HepG2 (cell line): Measurements from ENCODE around the gene APLP1. TPM values are rescaled to one million over a fixed set of nuclear protein-coding genes. Genes with fewer than 3 reads are reported as not detected.

Experiments used
- ELF1 ChIP-seq: sonication (generic); formaldehyde crosslinking; IDR thresholded peaks from 2 replicates; pipeline ENCODE4 v1.4.0; 2020; ENCODE audit warnings: missing genetic modification reagents
- ESRRA ChIP-seq: sonication (generic); formaldehyde crosslinking; IDR thresholded peaks from 2 replicates; pipeline ENCODE4 v1.5.1; 2020; ENCODE audit warnings: mild to moderate bottlenecking, low read depth, missing genetic modification reagents
- FOXK2 ChIP-seq: fragments of 450-650 bp; IDR thresholded peaks from 2 replicates; pipeline ENCODE4 v1.6.1; 2016
- HNRNPLL ChIP-seq: fragments of 200-400 bp; formaldehyde crosslinking; IDR thresholded peaks from 2 replicates; pipeline ENCODE4 v1.6.1; 2017; ENCODE audit warnings: mild to moderate bottlenecking, low read depth, low read length; ENCODE audit not compliant: poor library complexity, severe bottlenecking
- IRX3 ChIP-seq: sonication (generic); formaldehyde crosslinking; IDR thresholded peaks from 2 replicates; pipeline ENCODE4 v1.8.1; 2023; ENCODE audit warnings: mild to moderate bottlenecking, low read depth, missing genetic modification reagents, borderline replicate concordance
- MAZ ChIP-seq, 2 experiments: sonication (generic) in 1 of 2; formaldehyde crosslinking in 1 of 2; IDR thresholded peaks; 2 replicates each; pipeline versions ENCODE4 v1.5.0 to v1.6.1; 2012 to 2020; ENCODE audit warnings: low read depth in 2 of 2, mild to moderate bottlenecking in 2 of 2, borderline replicate concordance in 1 of 2, improper control_type of control experiment in 1 of 2, low read length in 1 of 2, missing genetic modification reagents in 1 of 2, moderate library complexity in 1 of 2
- MBD4 ChIP-seq: IDR thresholded peaks from 2 replicates; pipeline ENCODE4 v1.6.1; 2012; ENCODE audit warnings: low read length, inconsistent platforms, borderline replicate concordance
- MEIS1 ChIP-seq: sonication (generic); formaldehyde crosslinking; IDR thresholded peaks from 2 replicates; pipeline ENCODE4 v1.9.0; 2021; ENCODE audit warnings: mild to moderate bottlenecking, missing genetic modification reagents, moderate library complexity, borderline replicate concordance
- MTA1 ChIP-seq: sonication (generic); formaldehyde crosslinking; IDR thresholded peaks from 2 replicates; pipeline ENCODE4 v1.4.0; 2020; ENCODE audit warnings: missing genetic modification reagents, mild to moderate bottlenecking, borderline replicate concordance
- MTF2 ChIP-seq: sonication (generic); formaldehyde crosslinking; IDR thresholded peaks from 2 replicates; pipeline ENCODE4 v1.5.0; 2020; ENCODE audit warnings: missing genetic modification reagents, borderline replicate concordance
- NFATC3 ChIP-seq: sonication (generic); formaldehyde crosslinking; IDR thresholded peaks from 2 replicates; pipeline ENCODE4 v1.5.1; 2020; ENCODE audit warnings: mild to moderate bottlenecking, missing genetic modification reagents
- NRL ChIP-seq: sonication (generic); formaldehyde crosslinking; IDR thresholded peaks from 2 replicates; pipeline ENCODE4 v1.5.0; 2020; ENCODE audit warnings: missing genetic modification reagents, mild to moderate bottlenecking, moderate library complexity, borderline replicate concordance
- RFXANK ChIP-seq: IDR thresholded peaks from 2 replicates; pipeline ENCODE4 v1.6.1; 2016
- SMAD9 ChIP-seq: sonication (generic); formaldehyde crosslinking; IDR thresholded peaks from 2 replicates; pipeline ENCODE4 v1.5.1; 2020; ENCODE audit warnings: mild to moderate bottlenecking, missing genetic modification reagents
- SNAPC2 ChIP-seq: sonication (generic); formaldehyde crosslinking; IDR thresholded peaks from 2 replicates; pipeline ENCODE4 v1.8.1; 2022; ENCODE audit warnings: mild to moderate bottlenecking, missing genetic modification reagents
- SNRNP70 ChIP-seq: fragments of 200-400 bp; formaldehyde crosslinking; IDR thresholded peaks from 2 replicates; pipeline ENCODE4 v1.6.1; 2017; ENCODE audit warnings: mild to moderate bottlenecking, low read depth, low read length, moderate library complexity
- ZFYVE20 ChIP-seq: sonication (generic); formaldehyde crosslinking; IDR thresholded peaks from 2 replicates; pipeline ENCODE4 v1.8.0; 2023; ENCODE audit warnings: low read depth, mild to moderate bottlenecking, moderate library complexity, missing genetic modification reagents, borderline replicate concordance
- ZKSCAN5 ChIP-seq: sonication (generic); formaldehyde crosslinking; IDR thresholded peaks from 2 replicates; pipeline ENCODE4 v1.5.1; 2020; ENCODE audit warnings: mild to moderate bottlenecking, missing genetic modification reagents
- ZNF3 ChIP-seq: IDR thresholded peaks from 2 replicates; pipeline ENCODE4 v1.7.0; 2017; ENCODE audit warnings: inconsistent platforms
- ZNF350 ChIP-seq: sonication (generic); formaldehyde crosslinking; IDR thresholded peaks from 2 replicates; pipeline ENCODE4 v1.4.0; 2020; ENCODE audit warnings: mild to moderate bottlenecking, low read depth, missing genetic modification reagents, borderline replicate concordance
- ZNF672 ChIP-seq: sonication (generic); formaldehyde crosslinking; IDR thresholded peaks from 2 replicates; pipeline ENCODE4 v1.8.1; 2022; ENCODE audit warnings: missing genetic modification reagents
- ZNF746 ChIP-seq: sonication (generic); formaldehyde crosslinking; IDR thresholded peaks from 2 replicates; pipeline ENCODE4 v1.8.0; 2022; ENCODE audit warnings: mild to moderate bottlenecking, missing genetic modification reagents
- ZNF839 ChIP-seq: sonication (generic); formaldehyde crosslinking; IDR thresholded peaks from 2 replicates; pipeline ENCODE4 v1.4.0; 2020; ENCODE audit warnings: missing genetic modification reagents, mild to moderate bottlenecking, borderline replicate concordance
- polyA plus RNA-seq, 8 experiments: library from polyadenylated mRNA; depleted of rRNA in 3 of 8; stranded (reverse) in 7 of 8; unstranded in 1 of 8; fragments of >200 nt; fragmentation: Illumina TruSeq in 4 of 8; extraction: Trizol in 4 of 8; gene quantifications; 2 replicates each; pipeline versions ENCODE4 v1.2.1 to v1.2.3, GENCODE V29; 2011 to 2016; ENCODE audit warnings: low read depth in 4 of 8, missing spikeins in 1 of 8, mixed read lengths in 1 of 8; ENCODE audit not compliant: insufficient read depth in 1 of 8
- total RNA-seq, 5 experiments: library from RNA; depleted of rRNA; stranded (reverse); fragments of >200 nt; fragmentation: Illumina TruSeq; extraction: Trizol; gene quantifications; 2 replicates each; pipeline ENCODE4 v1.2.3, GENCODE V29; 2016; ENCODE audit warnings: low read depth in 1 of 5
- TF ChIP-seq, protein P1 (sequence below): sonication (generic); formaldehyde crosslinking; IDR thresholded peaks from 2 replicates; pipeline ENCODE4 v1.4.0; 2020; ENCODE audit warnings: mild to moderate bottlenecking, missing genetic modification reagents, borderline replicate concordance
- TF ChIP-seq, protein P2 (sequence below): sonication (generic); formaldehyde crosslinking; IDR thresholded peaks from 2 replicates; pipeline ENCODE4 v1.4.0; 2020; ENCODE audit warnings: missing genetic modification reagents, low read depth, mild to moderate bottlenecking, borderline replicate concordance
- TF ChIP-seq, protein P3 (sequence below): sonication (generic); formaldehyde crosslinking; IDR thresholded peaks from 2 replicates; pipeline ENCODE4 v1.5.0; 2020; ENCODE audit warnings: missing genetic modification reagents, mild to moderate bottlenecking, borderline replicate concordance

APLP1 gene
- total and polyA plus RNA-seq, 2 of the 13 experiments (the other 11 are each of a cell fraction or from before 2014, with no cell fraction given): 2.0 to 2.9 TPM

- peak; percentile 78; the same call in 1 of the 2 replicates for TF ChIP-seq MTA1 (CRISPR knock-in tag)
- TF ChIP-seq MEIS1 (CRISPR knock-in tag): no peak
- TF ChIP-seq ZKSCAN5 (CRISPR knock-in tag): no peak
- 0 out of 2 replicates have a peak, but pooled peaks have one; percentile 77 for TF ChIP-seq ZNF672 (CRISPR knock-in tag)
- no peak for TF ChIP-seq ZNF350 (CRISPR knock-in tag)
- TF ChIP-seq, protein P1, sequence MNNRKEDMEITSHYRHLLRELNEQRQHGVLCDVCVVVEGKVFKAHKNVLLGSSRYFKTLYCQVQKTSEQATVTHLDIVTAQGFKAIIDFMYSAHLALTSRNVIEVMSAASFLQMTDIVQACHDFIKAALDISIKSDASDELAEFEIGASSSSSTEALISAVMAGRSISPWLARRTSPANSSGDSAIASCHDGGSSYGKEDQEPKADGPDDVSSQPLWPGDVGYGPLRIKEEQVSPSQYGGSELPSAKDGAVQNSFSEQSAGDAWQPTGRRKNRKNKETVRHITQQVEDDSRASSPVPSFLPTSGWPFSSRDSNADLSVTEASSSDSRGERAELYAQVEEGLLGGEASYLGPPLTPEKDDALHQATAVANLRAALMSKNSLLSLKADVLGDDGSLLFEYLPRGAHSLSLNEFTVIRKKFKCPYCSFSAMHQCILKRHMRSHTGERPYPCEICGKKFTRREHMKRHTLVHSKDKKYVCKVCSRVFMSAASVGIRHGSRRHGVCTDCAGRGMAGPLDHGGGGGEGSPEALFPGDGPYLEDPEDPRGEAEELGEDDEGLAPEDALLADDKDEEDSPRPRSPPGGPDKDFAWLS (CRISPR knock-in tag): 0 out of 2 replicates have a peak, but pooled peaks have one; percentile 61
- TF ChIP-seq, protein P2, sequence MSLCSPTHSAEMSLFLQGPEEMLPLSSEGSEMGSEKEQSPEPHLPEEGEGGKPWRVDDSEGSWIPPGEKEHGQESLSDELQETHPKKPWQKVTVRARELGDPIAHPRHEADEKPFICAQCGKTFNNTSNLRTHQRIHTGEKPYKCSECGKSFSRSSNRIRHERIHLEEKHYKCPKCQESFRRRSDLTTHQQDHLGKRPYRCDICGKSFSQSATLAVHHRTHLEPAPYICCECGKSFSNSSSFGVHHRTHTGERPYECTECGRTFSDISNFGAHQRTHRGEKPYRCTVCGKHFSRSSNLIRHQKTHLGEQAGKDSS: no peak
- TF ChIP-seq MTF2 (CRISPR knock-in tag): no peak
- TF ChIP-seq SNRNP70: no peak
- TF ChIP-seq HNRNPLL: peak; percentile 69
- no peak for TF ChIP-seq ELF1 (CRISPR knock-in tag)
- no peak for TF ChIP-seq MBD4
- TF ChIP-seq, protein P3, sequence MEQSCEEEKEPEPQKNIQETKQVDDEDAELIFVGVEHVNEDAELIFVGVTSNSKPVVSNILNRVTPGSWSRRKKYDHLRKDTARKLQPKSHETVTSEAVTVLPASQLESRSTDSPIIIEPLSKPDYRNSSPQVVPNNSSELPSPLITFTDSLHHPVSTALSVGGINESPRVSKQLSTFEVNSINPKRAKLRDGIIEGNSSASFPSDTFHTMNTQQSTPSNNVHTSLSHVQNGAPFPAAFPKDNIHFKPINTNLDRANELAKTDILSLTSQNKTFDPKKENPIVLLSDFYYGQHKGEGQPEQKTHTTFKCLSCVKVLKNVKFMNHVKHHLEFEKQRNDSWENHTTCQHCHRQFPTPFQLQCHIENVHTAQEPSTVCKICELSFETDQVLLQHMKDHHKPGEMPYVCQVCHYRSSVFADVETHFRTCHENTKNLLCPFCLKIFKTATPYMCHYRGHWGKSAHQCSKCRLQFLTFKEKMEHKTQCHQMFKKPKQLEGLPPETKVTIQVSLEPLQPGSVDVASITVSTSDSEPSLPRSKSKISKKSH: no peak
- TF ChIP-seq ESRRA (CRISPR knock-in tag): no peak
- no peak for TF ChIP-seq SNAPC2
- no peak for TF ChIP-seq IRX3 (CRISPR knock-in tag)
- no peak for TF ChIP-seq ZNF3
- no peak for TF ChIP-seq SMAD9 (CRISPR knock-in tag)
- no peak for TF ChIP-seq FOXK2
- no peak for TF ChIP-seq ZNF839 (CRISPR knock-in tag)
- no peak for TF ChIP-seq ZNF746 (CRISPR knock-in tag)
- no peak for TF ChIP-seq MAZ (IDR thresholded peaks at IDR 0.05; ENCODE audit: borderline replicate concordance, low read depth, low read length)
- no peak for TF ChIP-seq MAZ (CRISPR knock-in tag; IDR thresholded peaks at IDR 0.05; ENCODE audit: low read depth)
- TF ChIP-seq RFXANK: no peak
- TF ChIP-seq NRL (CRISPR knock-in tag): no peak
- TF ChIP-seq NFATC3 (CRISPR knock-in tag): no peak
- no peak for TF ChIP-seq ZFYVE20 (CRISPR knock-in tag)
Measured at GRCh38 chr19:35845215-35846037, 22.9 kb upstream of the APLP1 start (continued).
